Calu3 (cell line): ENCODE results near the gene AKAP10. TPM values are rescaled to one million over a fixed set of nuclear protein-coding genes. Genes with fewer than 3 reads are reported as not detected.
"Not testable (repeated sequence)": the region's sequence is repeated elsewhere in the genome, so short reads cannot be mapped to it uniquely, and the experiment has no call there.

Source experiments
- BruUV-seq: library from RNA; stranded (reverse); fragments of 400-500 nt; replicated peaks from 2 replicates; lab custom pipeline; 2021; lab: Mats Ljungman, UMichigan
- CTCF ChIA-PET: fragments of 300-600 bp; sonication (Branson Sonifier 250); formaldehyde crosslinking; loops from one replicate; lab custom pipeline; 2022; ENCODE audit warnings: antibody characterized with exemption; lab: Charles Lee
- DNase-seq: peaks from one replicate; pipeline ENCODE4 v3.0.0; 2022
- H3K27ac Mint-ChIP-seq: one replicate; pipeline ENCODE4 v1.8.0; 2022; ENCODE audit warnings: mixed read lengths; ENCODE audit not compliant: unreplicated experiment
- H3K27me3 Mint-ChIP-seq: one replicate; pipeline ENCODE4 v1.8.0; 2022; ENCODE audit warnings: mixed read lengths; ENCODE audit not compliant: unreplicated experiment
- H3K36me3 Mint-ChIP-seq: one replicate; pipeline ENCODE4 v1.8.0; 2022; ENCODE audit warnings: mild to moderate bottlenecking, moderate library complexity, mixed read lengths; ENCODE audit not compliant: insufficient read depth, unreplicated experiment
- H3K4me1 Mint-ChIP-seq: one replicate; pipeline ENCODE4 v1.8.0; 2022; ENCODE audit warnings: mild to moderate bottlenecking, low read depth, mixed read lengths; ENCODE audit not compliant: unreplicated experiment
- H3K4me3 Mint-ChIP-seq: one replicate; pipeline ENCODE4 v1.8.0; 2022; ENCODE audit warnings: mild to moderate bottlenecking, low read depth, moderate library complexity, mixed read lengths; ENCODE audit not compliant: unreplicated experiment
- H3K9me3 Mint-ChIP-seq: one replicate; pipeline ENCODE4 v1.8.0; 2022; ENCODE audit warnings: low read depth, mixed read lengths; ENCODE audit not compliant: unreplicated experiment
- intact Hi-C: fragments of 100-400 bp; cut with micrococcal nuclease; formaldehyde crosslinking; loops from one replicate; pipeline ENCODE4 v1.10.0; 2022; ENCODE audit not compliant: unreplicated experiment
- total RNA-seq: library from RNA; stranded (reverse); gene quantifications from 2 replicates; pipeline ENCODE4 v1.2.3, GENCODE V29; 2022
- TF ChIP-seq, protein P1 (sequence below): fragments of 200-600 bp; IDR thresholded peaks from one replicate; pipeline ENCODE4 v1.8.0; 2022; ENCODE audit warnings: antibody characterized with exemption; ENCODE audit not compliant: unreplicated experiment

AKAP10 gene
- total RNA-seq, 1 experiment from 2014 or later = 25.2 TPM

DNA sequence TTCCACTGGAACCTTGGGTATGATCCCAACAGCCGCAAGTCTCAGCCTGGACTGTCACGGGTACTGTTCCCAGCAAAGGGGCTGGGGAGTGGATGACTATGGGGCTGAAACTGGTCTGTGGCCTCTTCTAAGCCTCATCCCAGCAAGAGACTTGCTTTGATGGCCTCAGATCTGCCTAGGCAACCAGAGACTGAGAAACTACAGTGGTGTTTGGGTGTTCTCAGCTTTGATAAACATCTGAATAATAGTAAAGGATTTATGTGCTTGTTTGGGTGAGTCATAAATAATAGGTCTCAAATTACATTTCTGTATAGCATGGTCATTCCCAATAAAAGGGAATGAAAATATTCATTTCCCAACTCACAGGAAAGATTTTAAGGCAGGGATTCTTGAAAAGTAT, 79.7 kb downstream of the AKAP10 start:
- TF ChIP-seq, protein P1, sequence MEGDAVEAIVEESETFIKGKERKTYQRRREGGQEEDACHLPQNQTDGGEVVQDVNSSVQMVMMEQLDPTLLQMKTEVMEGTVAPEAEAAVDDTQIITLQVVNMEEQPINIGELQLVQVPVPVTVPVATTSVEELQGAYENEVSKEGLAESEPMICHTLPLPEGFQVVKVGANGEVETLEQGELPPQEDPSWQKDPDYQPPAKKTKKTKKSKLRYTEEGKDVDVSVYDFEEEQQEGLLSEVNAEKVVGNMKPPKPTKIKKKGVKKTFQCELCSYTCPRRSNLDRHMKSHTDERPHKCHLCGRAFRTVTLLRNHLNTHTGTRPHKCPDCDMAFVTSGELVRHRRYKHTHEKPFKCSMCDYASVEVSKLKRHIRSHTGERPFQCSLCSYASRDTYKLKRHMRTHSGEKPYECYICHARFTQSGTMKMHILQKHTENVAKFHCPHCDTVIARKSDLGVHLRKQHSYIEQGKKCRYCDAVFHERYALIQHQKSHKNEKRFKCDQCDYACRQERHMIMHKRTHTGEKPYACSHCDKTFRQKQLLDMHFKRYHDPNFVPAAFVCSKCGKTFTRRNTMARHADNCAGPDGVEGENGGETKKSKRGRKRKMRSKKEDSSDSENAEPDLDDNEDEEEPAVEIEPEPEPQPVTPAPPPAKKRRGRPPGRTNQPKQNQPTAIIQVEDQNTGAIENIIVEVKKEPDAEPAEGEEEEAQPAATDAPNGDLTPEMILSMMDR = no peak
- Mint-ChIP-seq H3K9me3 (no peaks in the 10 kb centered on the region), H3K27me3 (no peaks in the 10 kb centered on the region), H3K4me1 (no peaks in the 10 kb centered on the region), H3K27ac (no peak overlapping the region), H3K36me3 (peaks cover 3% of the 10 kb centered on the region), H3K4me3 (no peak overlapping the region)
- no peak for DNase-seq
- CTCF ChIA-PET = no interaction called here
- intact Hi-C loops = no loop called here
- BruUV-seq = no TSS peak

DNA sequence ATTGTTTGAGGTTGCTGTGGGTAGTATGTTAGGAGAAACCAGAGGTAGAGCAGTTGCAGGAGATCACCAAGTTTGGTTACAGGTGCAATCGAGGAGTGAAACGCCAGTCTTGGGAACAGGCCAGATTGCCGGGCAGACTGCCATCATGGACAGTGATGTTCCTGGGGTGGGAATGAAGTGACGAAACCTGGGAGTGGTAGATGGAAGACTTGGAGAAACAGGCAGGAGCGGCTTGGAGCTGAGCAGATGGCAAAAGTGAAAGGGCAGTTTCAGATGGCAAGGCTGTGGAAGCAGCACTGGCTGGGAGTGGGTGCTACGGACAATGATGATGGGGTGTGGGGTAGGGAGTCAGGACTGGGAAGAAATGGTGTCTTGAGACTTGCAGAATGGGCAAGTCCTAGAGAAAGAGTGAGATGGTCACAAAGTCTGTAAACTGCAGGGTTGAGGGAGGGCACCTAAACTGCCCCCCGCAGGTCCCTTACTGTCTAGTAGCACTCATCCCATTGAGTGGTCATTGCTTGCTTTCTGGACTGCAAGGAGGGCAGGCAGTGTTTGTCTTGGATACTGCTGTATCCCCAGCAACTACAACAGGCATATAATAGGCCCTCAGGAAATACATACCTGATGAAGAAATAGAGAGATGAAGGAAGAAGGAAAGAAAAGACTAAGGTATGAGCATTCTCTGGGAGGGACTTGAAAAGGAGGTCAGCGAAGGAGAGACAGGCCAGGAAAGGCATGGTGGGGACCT, 80.4 kb downstream of the AKAP10 start:
- BruUV-seq = no TSS peak
- peaks cover 3% of the 10 kb centered on the region for H3K36me3 Mint-ChIP-seq
- H3K9me3 Mint-ChIP-seq = no peaks in the 10 kb centered on the region
- H3K4me3 Mint-ChIP-seq = no peak overlapping the region
- no peak for DNase-seq
- TF ChIP-seq, protein P1 = no peak
- H3K27me3 Mint-ChIP-seq = no peaks in the 10 kb centered on the region
- CTCF ChIA-PET = no interaction called here
- intact Hi-C loops = no loop called here
- no peaks in the 10 kb centered on the region for H3K4me1 Mint-ChIP-seq
- no peak overlapping the region for H3K27ac Mint-ChIP-seq

- DNase-seq = no peak
- no peaks in the 10 kb centered on the region for H3K4me1 Mint-ChIP-seq
- intact Hi-C loops = no loop called here
- TF ChIP-seq, protein P1 = no peak
- CTCF ChIA-PET = no interaction called here
- H3K27ac Mint-ChIP-seq = no peak overlapping the region
- H3K4me3 Mint-ChIP-seq = no peak overlapping the region
- H3K9me3 Mint-ChIP-seq = no peaks in the 10 kb centered on the region
- no TSS peak for BruUV-seq
- H3K36me3 Mint-ChIP-seq = peaks cover 3% of the 10 kb centered on the region
- H3K27me3 Mint-ChIP-seq = no peaks in the 10 kb centered on the region
Measured at GRCh38 chr17:19896679-19897078, 80.9 kb downstream of the AKAP10 start.

GRCh38 chr17:19890554-19890953, 87.1 kb downstream of the AKAP10 start:
- H3K9me3 Mint-ChIP-seq, DNase-seq, H3K36me3 Mint-ChIP-seq, H3K4me1 Mint-ChIP-seq, CTCF ChIA-PET, H3K27me3 Mint-ChIP-seq, intact Hi-C loops, H3K27ac Mint-ChIP-seq, BruUV-seq, H3K4me3 Mint-ChIP-seq: not testable (repeated sequence)

DNA sequence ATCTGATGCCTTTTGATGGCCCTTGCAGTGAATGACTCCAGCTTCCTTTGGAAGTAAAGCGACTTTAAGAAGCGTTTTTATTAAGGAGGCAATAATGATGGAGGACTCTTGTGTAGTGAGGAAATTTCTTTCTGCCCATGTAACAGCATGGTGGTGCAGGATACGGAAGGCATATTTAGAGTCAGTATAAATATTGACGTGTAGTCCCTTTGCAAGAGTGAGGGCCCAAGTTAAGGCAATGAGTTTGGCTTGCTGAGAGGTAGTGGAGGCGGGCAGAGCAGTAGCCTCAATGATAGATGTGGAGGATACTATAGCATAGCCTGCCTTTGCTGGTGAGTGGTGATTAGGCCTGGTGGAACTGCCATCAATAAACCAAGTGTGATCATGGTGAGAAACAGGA, 87.6 kb downstream of the AKAP10 start:
- H3K27ac Mint-ChIP-seq, DNase-seq, intact Hi-C loops, H3K27me3 Mint-ChIP-seq, H3K9me3 Mint-ChIP-seq, H3K4me3 Mint-ChIP-seq, H3K4me1 Mint-ChIP-seq, BruUV-seq, H3K36me3 Mint-ChIP-seq: not testable (repeated sequence)
- CTCF ChIA-PET = interaction anchor here (0.6 kb wide), 1 partner anchor 16 kb away, joined by 3 read pairs; no protein-coding TSS in a partner anchor
